Liver (tissue), 9 donors: ENCODE data around the gene UCK2. TPM values are rescaled to one million over a fixed set of nuclear protein-coding genes. Genes with fewer than 3 reads are reported as not detected.

Experiments
- DNase-seq: peaks from one replicate; pipeline ENCODE4 v3.0.0-alpha.2; 2017; ENCODE audit warnings: low spot score
- H3K27ac ChIP-seq, 2 donors: one replicate each; pipeline ENCODE4 v1.7.0; 2013; ENCODE audit warnings: inconsistent platforms in 2 of 2, low read length in 2 of 2, control low read depth in 1 of 2, low read depth in 1 of 2, mild to moderate bottlenecking in 1 of 2
- H3K27me3 ChIP-seq, 4 donors: one replicate each; pipeline versions ENCODE4 v1.6.1 to v1.7.0; 2013; ENCODE audit warnings: low read length in 3 of 4, inconsistent platforms in 1 of 4, mild to moderate bottlenecking in 1 of 4, moderate library complexity in 1 of 4; ENCODE audit not compliant: control insufficient read depth in 4 of 4, insufficient read depth in 4 of 4
- H3K36me3 ChIP-seq, 4 donors: one replicate each; pipeline versions ENCODE4 v1.6.1 to v1.7.0; 2013; ENCODE audit warnings: low read length in 3 of 4, mild to moderate bottlenecking in 3 of 4, low read depth in 1 of 4, moderate library complexity in 1 of 4; ENCODE audit not compliant: control insufficient read depth in 4 of 4, insufficient read depth in 3 of 4
- H3K4me1 ChIP-seq, 4 donors: one replicate each; pipeline versions ENCODE4 v1.6.1 to v1.7.0; 2013; ENCODE audit warnings: low read length in 3 of 4, mild to moderate bottlenecking in 3 of 4, moderate library complexity in 1 of 4; ENCODE audit not compliant: control insufficient read depth in 4 of 4, insufficient read depth in 4 of 4
- H3K4me3 ChIP-seq, 3 donors: one replicate each; pipeline versions ENCODE4 v1.6.1 to v1.7.0; 2013; ENCODE audit warnings: low read length in 3 of 3, control low read depth in 1 of 3, low read depth in 1 of 3, mild to moderate bottlenecking in 1 of 3
- H3K9ac ChIP-seq, 2 donors: one replicate each; pipeline ENCODE4 v1.7.0; 2013; ENCODE audit warnings: low read length in 2 of 2, mild to moderate bottlenecking in 2 of 2, moderate library complexity in 2 of 2, control low read depth in 1 of 2, low read depth in 1 of 2
- H3K9me3 ChIP-seq, 4 donors: one replicate each; pipeline versions ENCODE4 v1.6.1 to v1.7.0; 2013; ENCODE audit warnings: low read length in 3 of 4; ENCODE audit not compliant: control insufficient read depth in 4 of 4
- CTCF ChIP-seq: fragments of 150-350 bp; IDR thresholded peaks from 2 replicates; pipeline ENCODE4 v1.5.1; 2017; ENCODE audit warnings: improper control_type of control experiment, low read depth, low read length; ENCODE audit not compliant: missing input control
- EGR1 ChIP-seq, 2 donors: IDR thresholded peaks; 2 replicates each; pipeline ENCODE4 v1.6.1; 2016 to 2018; ENCODE audit warnings: antibody characterized with exemption in 2 of 2, low read depth in 2 of 2
- FOXA1 ChIP-seq: IDR thresholded peaks from 2 replicates; pipeline ENCODE4 v1.6.1; 2016; ENCODE audit warnings: antibody characterized with exemption
- FOXA2 ChIP-seq: IDR thresholded peaks from 2 replicates; pipeline ENCODE4 v1.6.1; 2016; ENCODE audit warnings: antibody characterized with exemption
- GABPA ChIP-seq, 2 donors: IDR thresholded peaks in 1 of 2; conservative IDR thresholded peaks in 1 of 2; 2 replicates each; pipeline ENCODE4 v1.6.1; 2016; ENCODE audit warnings: antibody characterized with exemption in 2 of 2, mild to moderate bottlenecking in 1 of 2, moderate library complexity in 1 of 2
- HNF4A ChIP-seq, 2 donors: conservative IDR thresholded peaks; 2 replicates each; pipeline ENCODE4 v1.6.1; 2016; ENCODE audit warnings: antibody characterized with exemption in 2 of 2, mild to moderate bottlenecking in 2 of 2
- HNF4G ChIP-seq: IDR thresholded peaks from 2 replicates; pipeline ENCODE4 v1.6.1; 2016; ENCODE audit warnings: antibody characterized with exemption
- JUND ChIP-seq, 2 donors: IDR thresholded peaks; 2 replicates each; pipeline ENCODE4 v1.6.1; 2016; ENCODE audit warnings: antibody characterized with exemption in 2 of 2
- NR2F2 ChIP-seq: IDR thresholded peaks from 2 replicates; pipeline ENCODE4 v1.6.1; 2016; ENCODE audit warnings: antibody characterized with exemption
- RAD21 ChIP-seq, 2 donors: IDR thresholded peaks; 2 replicates each; pipeline ENCODE4 v1.6.1; 2016; ENCODE audit warnings: antibody characterized with exemption in 2 of 2, mild to moderate bottlenecking in 2 of 2
- RXRA ChIP-seq, 2 donors: IDR thresholded peaks; 2 replicates each; pipeline ENCODE4 v1.6.1; 2017 to 2018; ENCODE audit warnings: antibody characterized with exemption in 2 of 2, mild to moderate bottlenecking in 1 of 2
- SP1 ChIP-seq: IDR thresholded peaks from 2 replicates; pipeline ENCODE4 v1.6.1; 2018; ENCODE audit warnings: antibody characterized with exemption, mild to moderate bottlenecking
- TAF1 ChIP-seq: conservative IDR thresholded peaks from 2 replicates; pipeline ENCODE4 v1.6.1; 2016; ENCODE audit warnings: antibody characterized with exemption, mild to moderate bottlenecking
- ZBTB33 ChIP-seq: IDR thresholded peaks from 2 replicates; pipeline ENCODE4 v1.6.1; 2016; ENCODE audit warnings: antibody characterized with exemption
- WGBS: extraction: QIAGEN DNeasy Blood & Tissue Kit; methylation state at CpG from one replicate; pipeline ENCODE4 v1.1.7; 2013; 5-methylcytosine and 5-hydroxymethylcytosine counted together
- polyA plus RNA-seq, 2 donors: library from polyadenylated mRNA; stranded (reverse) in 1 of 2; unstranded in 1 of 2; fragments of 200-250 nt in 1 of 2; fragments of >200 nt in 1 of 2; fragmentation: Nextera tagmentation in 1 of 2; extraction: Ambion mirVana in 1 of 2; gene quantifications; one replicate each; pipeline versions ENCODE4 v1.2.1 to v1.2.3, GENCODE V29; 2013 to 2015
- total RNA-seq, 2 donors: library from RNA; depleted of rRNA; stranded (reverse); fragments of >200 nt; gene quantifications; one replicate each; pipeline ENCODE4 v1.2.3, GENCODE V29; 2014
- TF ChIP-seq, protein P1 (sequence below): IDR thresholded peaks from 2 replicates; pipeline ENCODE4 v1.6.1; 2016; ENCODE audit warnings: antibody characterized with exemption, mild to moderate bottlenecking
- TF ChIP-seq, protein P2 (sequence below): IDR thresholded peaks from 2 replicates; pipeline ENCODE4 v1.6.1; 2016; ENCODE audit warnings: antibody characterized with exemption
- TF ChIP-seq, protein P3 (sequence below): IDR thresholded peaks from 2 replicates; pipeline ENCODE4 v1.6.1; 2016; ENCODE audit warnings: antibody characterized with exemption
- donor health status: healthy.
- donor health status: healthy.
- donor health status: healthy.
- donor health status: healthy.
- donor health status: healthy.

Gene UCK2
- total and polyA plus RNA-seq, 4 donors: 8.9 to 25.5 (median 17.3) TPM

DNA sequence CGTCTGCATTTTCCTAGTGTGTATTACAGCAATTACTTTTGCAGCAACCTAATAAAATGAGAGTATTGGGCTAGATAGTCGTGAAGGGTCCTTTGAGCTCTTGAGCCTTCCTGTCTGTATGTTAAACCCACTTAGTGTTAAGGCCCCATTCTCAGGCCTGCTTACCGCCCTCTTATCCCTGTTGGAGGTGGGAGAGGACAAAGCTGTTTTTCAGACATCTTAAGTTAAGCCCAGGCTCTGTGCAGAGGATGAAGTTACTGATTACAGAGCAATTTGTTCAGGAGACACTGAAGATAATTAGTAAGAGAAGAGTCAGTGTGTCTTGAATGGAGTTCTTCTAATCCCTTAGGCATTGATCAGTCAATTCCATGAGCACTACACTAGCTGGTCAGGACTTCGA is 114.6 kb downstream of the UCK2 start:
- TF ChIP-seq, protein P1, sequence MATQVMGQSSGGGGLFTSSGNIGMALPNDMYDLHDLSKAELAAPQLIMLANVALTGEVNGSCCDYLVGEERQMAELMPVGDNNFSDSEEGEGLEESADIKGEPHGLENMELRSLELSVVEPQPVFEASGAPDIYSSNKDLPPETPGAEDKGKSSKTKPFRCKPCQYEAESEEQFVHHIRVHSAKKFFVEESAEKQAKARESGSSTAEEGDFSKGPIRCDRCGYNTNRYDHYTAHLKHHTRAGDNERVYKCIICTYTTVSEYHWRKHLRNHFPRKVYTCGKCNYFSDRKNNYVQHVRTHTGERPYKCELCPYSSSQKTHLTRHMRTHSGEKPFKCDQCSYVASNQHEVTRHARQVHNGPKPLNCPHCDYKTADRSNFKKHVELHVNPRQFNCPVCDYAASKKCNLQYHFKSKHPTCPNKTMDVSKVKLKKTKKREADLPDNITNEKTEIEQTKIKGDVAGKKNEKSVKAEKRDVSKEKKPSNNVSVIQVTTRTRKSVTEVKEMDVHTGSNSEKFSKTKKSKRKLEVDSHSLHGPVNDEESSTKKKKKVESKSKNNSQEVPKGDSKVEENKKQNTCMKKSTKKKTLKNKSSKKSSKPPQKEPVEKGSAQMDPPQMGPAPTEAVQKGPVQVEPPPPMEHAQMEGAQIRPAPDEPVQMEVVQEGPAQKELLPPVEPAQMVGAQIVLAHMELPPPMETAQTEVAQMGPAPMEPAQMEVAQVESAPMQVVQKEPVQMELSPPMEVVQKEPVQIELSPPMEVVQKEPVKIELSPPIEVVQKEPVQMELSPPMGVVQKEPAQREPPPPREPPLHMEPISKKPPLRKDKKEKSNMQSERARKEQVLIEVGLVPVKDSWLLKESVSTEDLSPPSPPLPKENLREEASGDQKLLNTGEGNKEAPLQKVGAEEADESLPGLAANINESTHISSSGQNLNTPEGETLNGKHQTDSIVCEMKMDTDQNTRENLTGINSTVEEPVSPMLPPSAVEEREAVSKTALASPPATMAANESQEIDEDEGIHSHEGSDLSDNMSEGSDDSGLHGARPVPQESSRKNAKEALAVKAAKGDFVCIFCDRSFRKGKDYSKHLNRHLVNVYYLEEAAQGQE: no peak
- TF ChIP-seq NR2F2: no peak
- TF ChIP-seq HNF4G: no peak
- TF ChIP-seq, protein P2, sequence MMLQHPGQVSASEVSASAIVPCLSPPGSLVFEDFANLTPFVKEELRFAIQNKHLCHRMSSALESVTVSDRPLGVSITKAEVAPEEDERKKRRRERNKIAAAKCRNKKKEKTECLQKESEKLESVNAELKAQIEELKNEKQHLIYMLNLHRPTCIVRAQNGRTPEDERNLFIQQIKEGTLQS: no peak
- no peak for TF ChIP-seq ZBTB33
- no peak for TF ChIP-seq FOXA2
- TF ChIP-seq HNF4A (conservative IDR thresholded peaks at IDR 0.05): no peak
- no peaks in the 10 kb centered on the region for H3K27me3 ChIP-seq
- 81% methylated on average over 4 of the region's 4 CpGs for WGBS

DNA sequence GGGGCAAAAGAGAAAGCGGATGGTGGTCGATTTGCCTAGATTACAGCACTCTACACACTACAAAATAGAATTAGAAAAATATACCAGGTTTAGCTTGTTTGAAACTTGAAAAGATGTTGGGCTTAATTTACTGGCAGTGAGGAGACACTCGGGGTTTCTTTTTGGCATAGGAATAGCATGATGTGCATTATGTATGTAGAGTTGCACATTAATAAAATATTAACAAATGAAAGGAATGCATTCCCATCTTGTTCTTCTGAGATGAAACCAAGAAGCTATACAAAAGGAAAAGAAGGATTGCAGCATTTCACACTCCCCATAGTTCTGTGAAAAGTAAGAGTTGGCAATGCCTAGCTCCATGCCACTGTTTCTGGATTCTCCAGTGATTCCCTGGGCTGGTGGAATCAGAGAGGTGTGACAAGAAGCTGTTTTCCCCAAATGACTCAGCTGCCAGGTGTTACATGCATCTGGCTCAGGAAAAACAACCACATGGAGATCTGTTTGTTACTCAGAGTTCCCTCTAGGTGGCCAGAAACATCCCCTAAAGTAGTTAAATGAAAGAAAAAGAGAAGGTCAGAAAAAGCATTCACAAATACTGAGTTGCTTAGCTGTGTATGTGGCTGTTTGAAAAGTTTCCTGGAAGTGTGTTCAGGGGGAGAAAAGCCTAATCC is 115.6 kb downstream of the UCK2 start:
- H3K9ac ChIP-seq: no peak overlapping the region
- WGBS: 84% methylated on average over 3 of the region's 3 CpGs
- TF ChIP-seq, protein P2: no peak
- TF ChIP-seq, protein P3, sequence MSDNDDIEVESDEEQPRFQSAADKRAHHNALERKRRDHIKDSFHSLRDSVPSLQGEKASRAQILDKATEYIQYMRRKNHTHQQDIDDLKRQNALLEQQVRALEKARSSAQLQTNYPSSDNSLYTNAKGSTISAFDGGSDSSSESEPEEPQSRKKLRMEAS: no peak
- TF ChIP-seq CTCF (no peak), RXRA (IDR thresholded peaks at IDR 0.05) (no peak), FOXA1 (no peak), TAF1 (no peak), EGR1 (IDR thresholded peaks at IDR 0.05; ENCODE audit: low read depth in 2 of 2) (no peak), GABPA (IDR thresholded peaks at IDR 0.05 in 1 of 2, conservative IDR thresholded peaks at IDR 0.05 in 1 of 2) (no peak), HNF4A (conservative IDR thresholded peaks at IDR 0.05) (no peak), RAD21 (IDR thresholded peaks at IDR 0.05) (no peak), SP1 (no peak), NR2F2 (no peak), JUND (IDR thresholded peaks at IDR 0.05) (no peak), FOXA2 (no peak), ZBTB33 (no peak)
- TF ChIP-seq, protein P1: no peak

More for the DNA sequence above, 114.6 kb downstream of the UCK2 start:
- no peaks in the 10 kb centered on the region for H3K9me3 ChIP-seq
- DNase-seq: no peak
- H3K4me3 ChIP-seq: no peak overlapping the region
- no peak overlapping the region for H3K27ac ChIP-seq
- no peaks in the 10 kb centered on the region for H3K4me1 ChIP-seq
- H3K9ac ChIP-seq: no peak overlapping the region
- H3K36me3 ChIP-seq: no peaks in the 10 kb centered on the region

More for the DNA sequence above, 115.6 kb downstream of the UCK2 start:
- no peaks in the 10 kb centered on the region for H3K9me3 ChIP-seq
- H3K4me3 ChIP-seq: no peak overlapping the region
- no peaks in the 10 kb centered on the region for H3K4me1 ChIP-seq
- no peak overlapping the region for H3K27ac ChIP-seq
- H3K27me3 ChIP-seq: no peaks in the 10 kb centered on the region
- H3K36me3 ChIP-seq: no peaks in the 10 kb centered on the region
- DNase-seq: no peak
